HCT116 (cell line): Measurements from ENCODE around the gene PDIA3. TPM values are rescaled to one million over a fixed set of nuclear protein-coding genes. Genes with fewer than 3 reads are reported as not detected.
"Not testable (repeated sequence)": the region's sequence is repeated elsewhere in the genome, so short reads cannot be mapped to it uniquely, and the experiment has no call there.

Source experiments
- ATAC-seq: fragments of 200-7000 bp; cut with Tn5 transposase; 2 replicates; pipeline ENCODE4 v1.9.1; 2020; ENCODE audit warnings: mild to moderate bottlenecking, moderate library complexity
- BruUV-seq: library from RNA; stranded (reverse); fragments of 400-500 nt; replicated peaks from 2 replicates; lab custom pipeline; 2021; lab: Mats Ljungman, UMichigan
- CTCF ChIA-PET: fragments of 300-600 bp; sonication (Branson Sonifier 250); formaldehyde crosslinking; loops from one replicate; lab custom pipeline; 2021; ENCODE audit warnings: antibody characterized with exemption; lab: Charles Lee
- POLR2A ChIA-PET: fragments of 300-600, 350-600 bp; sonication (Branson Sonifier 250); formaldehyde crosslinking; loops from one replicate; lab custom pipeline; 2021; ENCODE audit warnings: antibody characterized with exemption; lab: Charles Lee
- RAD21 ChIA-PET, 2 experiments: fragments of 300-600 bp; sonication (Branson Sonifier 250); formaldehyde crosslinking; loops; one replicate each; lab custom pipeline; 2023; ENCODE audit warnings: low total read pairs in 2 of 2; ENCODE audit not compliant: uncharacterized antibody in 2 of 2, unreplicated experiment in 2 of 2, low non-redundant PET in 1 of 2; lab: Charles Lee
- DNase-seq: peaks from one replicate; pipeline ENCODE4 v3.0.0-alpha.2; 2010; ENCODE audit warnings: low read depth, low spot score
- H2AFZ ChIP-seq: fragments of 200-600 bp; shearing (Covaris generic), sonication (generic); 2 replicates; pipeline ENCODE4 v1.6.1; 2017; ENCODE audit warnings: low read depth, mixed run types, mixed read lengths, antibody characterized with exemption, low read length; ENCODE audit not compliant: poor library complexity, severe bottlenecking
- H3K27ac ChIP-seq: 2 replicates; pipeline ENCODE4 v1.5.1; 2012; ENCODE audit warnings: low read depth, low read length
- H3K27me3 ChIP-seq: fragments of 200-600 bp; sonication (generic); 2 replicates; pipeline ENCODE4 v1.6.1; 2016; ENCODE audit warnings: mixed run types, low read length, mixed read lengths; ENCODE audit not compliant: insufficient read depth
- H3K36me3 ChIP-seq, 2 experiments: fragments of 200-500 bp in 1 of 2; fragments of 200-600 bp in 1 of 2; sonication (Bioruptor generic) in 1 of 2; sonication (generic) in 1 of 2; 2 replicates each; pipeline versions ENCODE4 v1.5.1 to v1.6.1; 2014 to 2016; ENCODE audit warnings: low read length in 2 of 2, inconsistent platforms in 1 of 2, mixed read lengths in 1 of 2, mixed run types in 1 of 2; ENCODE audit not compliant: insufficient read depth in 2 of 2, control insufficient read depth in 1 of 2
- H3K4me1 ChIP-seq, 2 experiments: fragments of 200-600 bp in 1 of 2; sonication (generic) in 1 of 2; 2 replicates each; pipeline versions ENCODE4 v1.5.1 to v1.6.1; 2012 to 2017; ENCODE audit warnings: low read length in 2 of 2, inconsistent platforms in 1 of 2, mild to moderate bottlenecking in 1 of 2, mixed read lengths in 1 of 2, mixed run types in 1 of 2, moderate library complexity in 1 of 2; ENCODE audit not compliant: insufficient read depth in 2 of 2, control insufficient read depth in 1 of 2
- H3K4me2 ChIP-seq: fragments of 200-600 bp; sonication (generic); 2 replicates; pipeline ENCODE4 v1.6.1; 2017; ENCODE audit warnings: mixed run types, low read length, mixed read lengths
- H3K4me3 ChIP-seq, 2 experiments: fragments of 200-600 bp in 1 of 2; sonication (generic) in 1 of 2; replicated peaks in 1 of 2; 2 replicates each; pipeline ENCODE4 v1.5.1; 2011 to 2016; ENCODE audit warnings: low read length in 2 of 2, control low read depth in 1 of 2, low read depth in 1 of 2, mild to moderate bottlenecking in 1 of 2, mixed read lengths in 1 of 2, mixed run types in 1 of 2
- H3K79me2 ChIP-seq: fragments of 200-600 bp; sonication (generic); 2 replicates; pipeline ENCODE4 v1.6.1; 2017; ENCODE audit warnings: mild to moderate bottlenecking, mixed run types, low read length, moderate library complexity, mixed read lengths; ENCODE audit not compliant: insufficient read depth
- H3K9ac ChIP-seq: fragments of 200-600 bp; sonication (generic); 2 replicates; pipeline ENCODE4 v1.6.1; 2016; ENCODE audit warnings: low read length, mixed read lengths
- H3K9me2 ChIP-seq: fragments of 200-600 bp; sonication (generic), shearing (Covaris generic); 2 replicates; pipeline ENCODE4 v1.6.1; 2017; ENCODE audit warnings: mixed run types, mild to moderate bottlenecking, moderate library complexity; ENCODE audit not compliant: insufficient read depth
- H3K9me3 ChIP-seq, 2 experiments: fragments of 200-500 bp in 1 of 2; fragments of 200-600 bp in 1 of 2; sonication (Bioruptor generic) in 1 of 2; sonication (generic) in 1 of 2; 2 replicates each; pipeline ENCODE4 v1.6.1; 2014 to 2017; ENCODE audit warnings: low read length in 2 of 2, mixed read lengths in 2 of 2, inconsistent platforms in 1 of 2, low read depth in 1 of 2, mild to moderate bottlenecking in 1 of 2, mixed run types in 1 of 2, moderate library complexity in 1 of 2; ENCODE audit not compliant: control insufficient read depth in 1 of 2, insufficient read depth in 1 of 2
- H4K20me1 ChIP-seq: fragments of 200-600 bp; sonication (generic), shearing (Covaris generic); 2 replicates; pipeline ENCODE4 v1.6.1; 2017; ENCODE audit warnings: mixed run types, mild to moderate bottlenecking, moderate library complexity; ENCODE audit not compliant: insufficient read depth
- CBX3 ChIP-seq: IDR thresholded peaks from 2 replicates; pipeline ENCODE4 v1.6.1; 2012; ENCODE audit warnings: low read depth
- CEBPB ChIP-seq: IDR thresholded peaks from 2 replicates; pipeline ENCODE4 v1.6.1; 2012; ENCODE audit warnings: low read depth
- ELF1 ChIP-seq: IDR thresholded peaks from 2 replicates; pipeline ENCODE4 v1.6.1; 2012; ENCODE audit warnings: low read depth, borderline replicate concordance
- EZH2 ChIP-seq: fragments of 200-600 bp; sonication (generic); IDR thresholded peaks from 2 replicates; pipeline ENCODE4 v1.6.1; 2017; ENCODE audit warnings: antibody characterized with exemption, mixed run types
- EZH2phosphoT487 ChIP-seq: fragments of 200-600 bp; IDR thresholded peaks from 2 replicates; pipeline ENCODE4 v1.6.1; 2018; ENCODE audit warnings: antibody characterized with exemption, borderline replicate concordance
- JUND ChIP-seq: IDR thresholded peaks from 2 replicates; pipeline ENCODE4 v1.6.1; 2012
- POLR2A ChIP-seq: IDR thresholded peaks from 2 replicates; pipeline ENCODE4 v1.7.0; 2011; ENCODE audit warnings: borderline replicate concordance; ENCODE audit not compliant: insufficient read depth, insufficient read length; ENCODE audit errors: extremely low read depth
- RAD21 ChIP-seq: IDR thresholded peaks from 2 replicates; pipeline ENCODE4 v1.6.1; 2012; ENCODE audit warnings: low read depth, mild to moderate bottlenecking
- SIN3A ChIP-seq: IDR thresholded peaks from 2 replicates; pipeline ENCODE4 v1.6.1; 2012; ENCODE audit warnings: low read depth
- SRF ChIP-seq: IDR thresholded peaks from 2 replicates; pipeline ENCODE4 v1.6.1; 2012; ENCODE audit warnings: low read depth
- TCF7L2 ChIP-seq: IDR thresholded peaks from 2 replicates; pipeline ENCODE4 v1.7.0; 2011; ENCODE audit warnings: borderline replicate concordance, inconsistent platforms; ENCODE audit not compliant: insufficient read depth, insufficient read length; ENCODE audit errors: extremely low read depth
- YY1 ChIP-seq: IDR thresholded peaks from 2 replicates; pipeline ENCODE4 v1.6.1; 2011; ENCODE audit warnings: low read length, low read depth, moderate library complexity, mild to moderate bottlenecking; ENCODE audit not compliant: insufficient replicate concordance; ENCODE audit errors: extremely low read depth
- ZFX ChIP-seq: fragments of 450-650 bp; IDR thresholded peaks from 2 replicates; pipeline ENCODE4 v1.6.1; 2017
- ZNF274 ChIP-seq: fragments of 200-500 bp; sonication (Bioruptor generic); IDR thresholded peaks from 2 replicates; pipeline ENCODE4 v1.6.1; 2014; ENCODE audit warnings: mild to moderate bottlenecking, low read depth, low read length, inconsistent platforms
- intact Hi-C: fragments of 100-400 bp; cut with micrococcal nuclease; formaldehyde crosslinking; loops from 2 replicates; pipeline ENCODE4 v1.10.0; 2022
- total RNA-seq: library from RNA; stranded (reverse); gene quantifications from one replicate; pipeline ENCODE4 v1.2.1, GENCODE V29; 2021; ENCODE audit not compliant: unreplicated experiment
- TF ChIP-seq, protein P1 (sequence below): IDR thresholded peaks from 2 replicates; pipeline ENCODE4 v1.6.1; 2011; ENCODE audit warnings: mild to moderate bottlenecking, low read length, moderate library complexity; ENCODE audit not compliant: insufficient replicate concordance; ENCODE audit errors: extremely low read depth
- TF ChIP-seq, protein P2 (sequence below): IDR thresholded peaks from 2 replicates; pipeline ENCODE4 v1.6.1; 2012
- TF ChIP-seq, protein P3 (sequence below): IDR thresholded peaks from 2 replicates; pipeline ENCODE4 v1.6.1; 2012
- TF ChIP-seq, protein P4 (sequence below), 3 experiments: fragments of 200-600 bp in 1 of 3; sonication (generic) in 1 of 3; IDR thresholded peaks in 2 of 3; conservative IDR thresholded peaks in 1 of 3; 2 replicates each; pipeline ENCODE4 v1.5.1; 2012 to 2017; ENCODE audit warnings: low read depth in 2 of 3, low read length in 2 of 3, antibody characterized with exemption in 1 of 3, borderline replicate concordance in 1 of 3, control low read depth in 1 of 3, mild to moderate bottlenecking in 1 of 3, mixed read lengths in 1 of 3, mixed run types in 1 of 3, moderate library complexity in 1 of 3; ENCODE audit not compliant: insufficient read depth in 1 of 3

Gene PDIA3
- total RNA-seq, 1 experiment from 2014 or later: 435 TPM

DNA sequence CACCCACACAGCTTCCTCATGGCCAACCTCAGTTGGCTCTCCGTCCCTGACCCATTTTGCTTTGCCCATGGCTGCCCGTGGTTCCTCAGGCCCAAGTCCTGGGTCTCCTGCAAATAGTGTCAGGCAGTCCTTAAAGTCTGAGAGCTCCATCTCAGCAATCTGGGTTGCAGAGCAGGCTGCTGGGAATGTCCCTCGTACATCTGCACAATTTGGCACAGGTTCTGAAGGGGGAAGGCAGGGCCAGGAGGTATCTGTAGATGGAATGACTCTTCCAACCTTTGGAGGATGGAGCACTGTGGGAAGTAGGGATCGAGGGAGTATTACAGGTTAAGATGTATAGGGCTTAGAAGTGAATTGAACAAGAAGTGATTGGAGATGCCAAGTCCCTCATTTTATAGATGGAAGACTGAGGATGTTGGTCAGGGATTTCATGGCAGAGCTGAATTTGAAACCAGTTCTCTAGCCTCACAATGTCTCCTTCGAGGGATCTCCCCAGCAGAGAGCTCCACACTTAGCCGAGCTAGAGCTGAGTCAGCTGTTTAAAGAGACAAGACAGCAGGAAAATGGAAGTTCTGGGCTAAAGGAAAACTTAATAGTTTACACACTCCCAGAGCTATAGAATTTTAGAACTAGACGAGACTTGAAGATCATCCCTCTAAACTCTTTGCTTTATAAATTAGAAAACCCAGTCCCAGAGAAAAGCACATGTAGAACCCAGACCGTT lies 43.4 kb upstream of the PDIA3 start:
- Histone ChIP-seq H3K27ac (no peak overlapping the region), H3K4me2 (no peak overlapping the region), H3K9me2 (no peaks in the 10 kb centered on the region), H3K36me3 (no peaks in the 10 kb centered on the region), H4K20me1 (no peaks in the 10 kb centered on the region), H3K79me2 (no peaks in the 10 kb centered on the region), H3K27me3 (no peaks in the 10 kb centered on the region), H3K9ac (no peak overlapping the region), H3K4me3 (no peak overlapping the region), H3K9me3 (no peaks in the 10 kb centered on the region), H2AFZ (no peak overlapping the region), H3K4me1 (no peaks in the 10 kb centered on the region)
- BruUV-seq: no TSS peak
- intact Hi-C loops: no loop called here
- DNase-seq (no peak), ATAC-seq (no peak)
- TF ChIP-seq, protein P1, sequence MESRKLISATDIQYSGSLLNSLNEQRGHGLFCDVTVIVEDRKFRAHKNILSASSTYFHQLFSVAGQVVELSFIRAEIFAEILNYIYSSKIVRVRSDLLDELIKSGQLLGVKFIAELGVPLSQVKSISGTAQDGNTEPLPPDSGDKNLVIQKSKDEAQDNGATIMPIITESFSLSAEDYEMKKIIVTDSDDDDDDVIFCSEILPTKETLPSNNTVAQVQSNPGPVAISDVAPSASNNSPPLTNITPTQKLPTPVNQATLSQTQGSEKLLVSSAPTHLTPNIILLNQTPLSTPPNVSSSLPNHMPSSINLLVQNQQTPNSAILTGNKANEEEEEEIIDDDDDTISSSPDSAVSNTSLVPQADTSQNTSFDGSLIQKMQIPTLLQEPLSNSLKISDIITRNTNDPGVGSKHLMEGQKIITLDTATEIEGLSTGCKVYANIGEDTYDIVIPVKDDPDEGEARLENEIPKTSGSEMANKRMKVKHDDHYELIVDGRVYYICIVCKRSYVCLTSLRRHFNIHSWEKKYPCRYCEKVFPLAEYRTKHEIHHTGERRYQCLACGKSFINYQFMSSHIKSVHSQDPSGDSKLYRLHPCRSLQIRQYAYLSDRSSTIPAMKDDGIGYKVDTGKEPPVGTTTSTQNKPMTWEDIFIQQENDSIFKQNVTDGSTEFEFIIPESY: no peak
- TF ChIP-seq POLR2A: no peak
- TF ChIP-seq CEBPB: no peak
- no peak for TF ChIP-seq ZNF274
- no peak for TF ChIP-seq SIN3A
- TF ChIP-seq EZH2phosphoT487: no peak
- no peak for TF ChIP-seq ELF1
- TF ChIP-seq, protein P2, sequence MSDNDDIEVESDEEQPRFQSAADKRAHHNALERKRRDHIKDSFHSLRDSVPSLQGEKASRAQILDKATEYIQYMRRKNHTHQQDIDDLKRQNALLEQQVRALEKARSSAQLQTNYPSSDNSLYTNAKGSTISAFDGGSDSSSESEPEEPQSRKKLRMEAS: no peak
- TF ChIP-seq YY1: no peak
- TF ChIP-seq, protein P3, sequence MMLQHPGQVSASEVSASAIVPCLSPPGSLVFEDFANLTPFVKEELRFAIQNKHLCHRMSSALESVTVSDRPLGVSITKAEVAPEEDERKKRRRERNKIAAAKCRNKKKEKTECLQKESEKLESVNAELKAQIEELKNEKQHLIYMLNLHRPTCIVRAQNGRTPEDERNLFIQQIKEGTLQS: no peak
- TF ChIP-seq EZH2: no peak
- no peak for TF ChIP-seq RAD21
- no peak for TF ChIP-seq JUND
- no peak for TF ChIP-seq CBX3
- TF ChIP-seq, protein P4, sequence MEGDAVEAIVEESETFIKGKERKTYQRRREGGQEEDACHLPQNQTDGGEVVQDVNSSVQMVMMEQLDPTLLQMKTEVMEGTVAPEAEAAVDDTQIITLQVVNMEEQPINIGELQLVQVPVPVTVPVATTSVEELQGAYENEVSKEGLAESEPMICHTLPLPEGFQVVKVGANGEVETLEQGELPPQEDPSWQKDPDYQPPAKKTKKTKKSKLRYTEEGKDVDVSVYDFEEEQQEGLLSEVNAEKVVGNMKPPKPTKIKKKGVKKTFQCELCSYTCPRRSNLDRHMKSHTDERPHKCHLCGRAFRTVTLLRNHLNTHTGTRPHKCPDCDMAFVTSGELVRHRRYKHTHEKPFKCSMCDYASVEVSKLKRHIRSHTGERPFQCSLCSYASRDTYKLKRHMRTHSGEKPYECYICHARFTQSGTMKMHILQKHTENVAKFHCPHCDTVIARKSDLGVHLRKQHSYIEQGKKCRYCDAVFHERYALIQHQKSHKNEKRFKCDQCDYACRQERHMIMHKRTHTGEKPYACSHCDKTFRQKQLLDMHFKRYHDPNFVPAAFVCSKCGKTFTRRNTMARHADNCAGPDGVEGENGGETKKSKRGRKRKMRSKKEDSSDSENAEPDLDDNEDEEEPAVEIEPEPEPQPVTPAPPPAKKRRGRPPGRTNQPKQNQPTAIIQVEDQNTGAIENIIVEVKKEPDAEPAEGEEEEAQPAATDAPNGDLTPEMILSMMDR (IDR thresholded peaks at IDR 0.05 in 2 of 3, conservative IDR thresholded peaks at IDR 0.05 in 1 of 3; ENCODE audit: borderline replicate concordance in 1 of 3, insufficient read depth in 1 of 3, low read depth in 2 of 3, low read length in 2 of 3): no peak
- TF ChIP-seq TCF7L2: no peak
- TF ChIP-seq ZFX: no peak
- TF ChIP-seq SRF: no peak
- ChIA-PET RAD21 (no interaction called here), CTCF (no interaction called here), POLR2A (no interaction called here)

DNA sequence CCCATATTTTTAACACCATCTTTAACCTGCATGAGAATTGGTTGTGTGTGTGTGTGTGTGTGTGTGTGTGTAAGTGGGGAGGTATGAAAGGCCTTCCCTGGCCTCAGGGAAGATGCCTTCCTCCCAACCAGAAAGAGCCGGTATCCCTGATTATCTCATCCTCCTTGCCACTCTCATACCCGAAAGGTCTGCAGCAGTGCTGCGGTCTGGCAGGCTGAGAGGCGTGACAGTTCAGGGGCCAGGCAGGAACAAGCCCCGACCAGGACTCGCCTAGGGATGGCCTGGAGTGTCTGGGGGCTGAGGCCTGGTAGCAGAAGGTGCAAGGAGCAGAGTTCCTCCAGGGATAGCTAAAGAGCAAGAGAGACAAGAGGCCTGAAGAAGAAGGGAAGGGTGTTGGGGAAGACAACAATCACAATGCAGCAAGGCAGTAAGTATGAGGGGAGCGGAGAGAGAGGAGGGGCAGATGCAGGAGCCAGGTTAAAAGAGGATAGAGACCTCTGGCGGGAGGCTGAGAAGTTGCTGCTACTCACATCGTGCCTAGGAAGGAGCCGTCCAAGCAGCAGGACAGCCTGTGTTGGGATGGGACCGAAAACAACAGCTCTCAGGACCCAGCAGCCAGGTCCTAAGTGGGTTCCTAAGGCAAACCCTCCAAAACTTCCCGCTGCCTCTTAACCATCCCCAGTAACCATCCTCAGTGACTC lies 35.7 kb upstream of the PDIA3 start:
- POLR2A ChIA-PET, CTCF ChIA-PET, H3K9me3 ChIP-seq, H4K20me1 ChIP-seq, H3K79me2 ChIP-seq, DNase-seq, H3K4me1 ChIP-seq, H2AFZ ChIP-seq, RAD21 ChIA-PET, H3K4me3 ChIP-seq, H3K27me3 ChIP-seq, H3K4me2 ChIP-seq, H3K9ac ChIP-seq, H3K36me3 ChIP-seq, intact Hi-C loops, H3K9me2 ChIP-seq, H3K27ac ChIP-seq, BruUV-seq: not testable (repeated sequence)
- peak; percentile 51 for ATAC-seq
